Naive thymus-derived CD4-positive, alpha-beta T cell (primary cell): ENCODE results near the gene CCL2. TPM values are rescaled to one million over a fixed set of nuclear protein-coding genes. Genes with fewer than 3 reads are reported as not detected.

Source experiments
- ATAC-seq: fragments of 150-1000 bp; cut with Tn5 transposase; 2 replicates; pipeline ENCODE4 v1.10.0; 2021; ENCODE audit warnings: mild to moderate bottlenecking, moderate library complexity
- CTCF ChIA-PET: fragments of 350-600 bp; sonication (Branson Sonifier 250); formaldehyde crosslinking; loops from one replicate; lab custom pipeline; 2021; ENCODE audit warnings: antibody characterized with exemption; lab: Charles Lee
- POLR2A ChIA-PET: fragments of 350-600 bp; sonication (Branson Sonifier 250); formaldehyde crosslinking; loops from one replicate; lab custom pipeline; 2021; ENCODE audit warnings: antibody characterized with exemption, inconsistent platforms; lab: Charles Lee
- DNase-seq, 9 donors: peaks; one replicate each; pipeline versions ENCODE4 v3.0.0 to v3.0.0-alpha.2; 2020 to 2022; ENCODE audit warnings: mixed read lengths in 1 of 9
- H3K27ac ChIP-seq: one replicate; pipeline ENCODE4 v1.7.0; 2013; ENCODE audit warnings: mild to moderate bottlenecking, low read depth, low read length, moderate library complexity
- H3K27me3 ChIP-seq, 2 donors: one replicate each; pipeline ENCODE4 v1.7.0; 2013; ENCODE audit warnings: low read length in 2 of 2, mild to moderate bottlenecking in 2 of 2, moderate library complexity in 2 of 2; ENCODE audit not compliant: control insufficient read depth in 2 of 2, insufficient read depth in 2 of 2
- H3K36me3 ChIP-seq, 3 experiments: 1 replicate in 2 of 3; 2 replicates in 1 of 3; pipeline ENCODE4 v1.7.0; 2013; ENCODE audit warnings: low read length in 3 of 3, mild to moderate bottlenecking in 3 of 3, moderate library complexity in 1 of 3; ENCODE audit not compliant: insufficient read depth in 3 of 3, control insufficient read depth in 2 of 3
- H3K4me1 ChIP-seq, 2 donors: one replicate each; pipeline ENCODE4 v1.7.0; 2013; ENCODE audit warnings: low read length in 2 of 2, mild to moderate bottlenecking in 2 of 2, moderate library complexity in 1 of 2; ENCODE audit not compliant: control insufficient read depth in 2 of 2, insufficient read depth in 2 of 2
- H3K4me3 ChIP-seq: 2 replicates; pipeline ENCODE4 v1.7.0; 2013; ENCODE audit warnings: mild to moderate bottlenecking, low read length
- H3K9me3 ChIP-seq, 3 experiments: 1 replicate in 2 of 3; 2 replicates in 1 of 3; pipeline ENCODE4 v1.7.0; 2013; ENCODE audit warnings: low read length in 3 of 3; ENCODE audit not compliant: control insufficient read depth in 2 of 3
- H3K27ac Mint-ChIP-seq, 9 donors: one replicate each; pipeline ENCODE4 v1.8.0; 2020 to 2022; ENCODE audit warnings: mixed read lengths in 9 of 9, mild to moderate bottlenecking in 8 of 9, moderate library complexity in 5 of 9, inconsistent platforms in 2 of 9
- H3K27me3 Mint-ChIP-seq, 5 donors: one replicate each; pipeline ENCODE4 v1.8.0; 2021 to 2022; ENCODE audit warnings: mixed read lengths in 5 of 5, mild to moderate bottlenecking in 1 of 5
- H3K36me3 Mint-ChIP-seq, 5 donors: one replicate each; pipeline ENCODE4 v1.8.0; 2020 to 2022; ENCODE audit warnings: mixed read lengths in 5 of 5, mild to moderate bottlenecking in 3 of 5, inconsistent platforms in 1 of 5
- H3K4me1 Mint-ChIP-seq, 7 donors: one replicate each; pipeline ENCODE4 v1.8.0; 2020 to 2022; ENCODE audit warnings: mixed read lengths in 7 of 7, mild to moderate bottlenecking in 3 of 7, inconsistent platforms in 1 of 7
- H3K4me3 Mint-ChIP-seq, 10 donors: one replicate each; pipeline ENCODE4 v1.8.0; 2020 to 2022; ENCODE audit warnings: mild to moderate bottlenecking in 10 of 10, mixed read lengths in 10 of 10, moderate library complexity in 6 of 10, inconsistent platforms in 2 of 10
- H3K9me3 Mint-ChIP-seq, 11 donors: one replicate each; pipeline ENCODE4 v1.8.0; 2020 to 2022; ENCODE audit warnings: mixed read lengths in 11 of 11, mild to moderate bottlenecking in 4 of 11, inconsistent platforms in 1 of 11, moderate library complexity in 1 of 11
- intact Hi-C, 2 donors: fragments of 100-400 bp; cut with micrococcal nuclease; formaldehyde crosslinking; loops; one replicate each; pipeline ENCODE4 v1.15.1; 2023
- polyA plus RNA-seq, 2 donors: library from polyadenylated mRNA; unstranded; fragments of 300-500 nt; fragmentation: Illumina TruSeq; gene quantifications; one replicate each; pipeline ENCODE4 v1.2.3, GENCODE V29; 2021
- total RNA-seq, 6 experiments: library from RNA in 5 of 6; stranded (reverse) in 5 of 6; gene quantifications; 1 replicate in 5 of 6; 2 replicates in 1 of 6; pipeline ENCODE4 v1.2.3 and lab custom pipeline; 2021 to 2026

Gene CCL2
- total and polyA plus RNA-seq, 7 experiments from 2014 or later: 0.31 to 13.6 (median 10.4) TPM; not detected in 4

GRCh38 chr17:34252444-34253138 lies 2.5 kb upstream of the CCL2 start:
- Histone ChIP-seq H3K27me3 (no peaks in the 10 kb centered on the region), H3K36me3 (no peaks in the 10 kb centered on the region), H3K4me3 (no peak overlapping the region), H3K27ac (no peak overlapping the region), H3K9me3 (no peaks in the 10 kb centered on the region), H3K4me1 (no peaks in the 10 kb centered on the region)
- intact Hi-C loops: no loop called here
- ATAC-seq (no peak), DNase-seq (no peak)
- Mint-ChIP-seq H3K4me3 (no peak overlapping the region), H3K27ac (no peak overlapping the region), H3K27me3 (peaks cover 27 to 55% (median 43%) of the 10 kb centered on the region in 5 donors), H3K36me3 (no peaks in the 10 kb centered on the region), H3K4me1 (peaks cover 0 to 7% (median 0%) of the 10 kb centered on the region in 7 donors), H3K9me3 (peaks cover 0 to 1% (median 0%) of the 10 kb centered on the region in 11 donors)
- POLR2A ChIA-PET: no interaction called here
- CTCF ChIA-PET: no interaction called here

GRCh38 chr17:34253139-34253525 lies 2.0 kb upstream of the CCL2 start:
- no peak for DNase-seq
- Mint-ChIP-seq H3K27me3 (peaks cover 27 to 56% (median 45%) of the 10 kb centered on the region in 5 donors), H3K9me3 (peaks cover 0 to 1% (median 0%) of the 10 kb centered on the region in 11 donors), H3K4me1 (peaks cover 0 to 7% (median 0%) of the 10 kb centered on the region in 7 donors), H3K27ac (no peak overlapping the region), H3K4me3 (no peak overlapping the region), H3K36me3 (no peaks in the 10 kb centered on the region)
- no peaks in the 10 kb centered on the region for H3K9me3 ChIP-seq
- H3K4me3 ChIP-seq: no peak overlapping the region
- ChIA-PET POLR2A (no interaction called here), CTCF (no interaction called here)
- no peak overlapping the region for H3K27ac ChIP-seq
- H3K36me3 ChIP-seq: no peaks in the 10 kb centered on the region
- H3K27me3 ChIP-seq: no peaks in the 10 kb centered on the region
- intact Hi-C loops: no loop called here
- no peaks in the 10 kb centered on the region for H3K4me1 ChIP-seq
- no peak for ATAC-seq

- no peak for ATAC-seq
- Mint-ChIP-seq H3K27ac (no peak overlapping the region), H3K4me1 (peaks cover 0 to 6% (median 0%) of the 10 kb centered on the region in 7 donors), H3K36me3 (no peaks in the 10 kb centered on the region), H3K27me3 (peaks cover 35 to 56% (median 49%) of the 10 kb centered on the region in 5 donors), H3K4me3 (no peak overlapping the region), H3K9me3 (peaks cover 0 to 1% (median 0%) of the 10 kb centered on the region in 11 donors)
- intact Hi-C loops: no loop called here
- no peak for DNase-seq
- no peak overlapping the region for H3K27ac ChIP-seq
- H3K36me3 ChIP-seq: no peaks in the 10 kb centered on the region
- POLR2A ChIA-PET: no interaction called here
- CTCF ChIA-PET: no interaction called here
- H3K4me1 ChIP-seq: no peaks in the 10 kb centered on the region
- H3K27me3 ChIP-seq: no peaks in the 10 kb centered on the region
- H3K4me3 ChIP-seq: no peak overlapping the region
- H3K9me3 ChIP-seq: no peaks in the 10 kb centered on the region
These were observed 939 bp upstream of the CCL2 start for GRCh38 chr17:34254146-34254545.

GRCh38 chr17:34255381-34255732 lies 272 bp downstream of the CCL2 start:
- DNase-seq (no peak), ATAC-seq (no peak)
- H3K4me3 ChIP-seq: no peak overlapping the region
- no peak overlapping the region for H3K27ac ChIP-seq
- no peaks in the 10 kb centered on the region for H3K36me3 ChIP-seq
- H3K27me3 ChIP-seq: no peaks in the 10 kb centered on the region
- ChIA-PET CTCF (no interaction called here), POLR2A (no interaction called here)
- no peaks in the 10 kb centered on the region for H3K36me3 Mint-ChIP-seq
- H3K4me1 ChIP-seq: no peaks in the 10 kb centered on the region
- H3K9me3 ChIP-seq: no peaks in the 10 kb centered on the region
- intact Hi-C loops: no loop called here
- no peaks in the 10 kb centered on the region for H3K9me3 Mint-ChIP-seq
- peaks cover 0 to 10% (median 0%) of the 10 kb centered on the region in 7 donors for H3K4me1 Mint-ChIP-seq
- H3K27me3 Mint-ChIP-seq: peaks cover 35 to 62% (median 50%) of the 10 kb centered on the region in 5 donors
- no peak overlapping the region for H3K27ac Mint-ChIP-seq
- no peak overlapping the region for H3K4me3 Mint-ChIP-seq

GRCh38 chr17:34255841-34256240 lies 756 bp downstream of the CCL2 start:
- Mint-ChIP-seq H3K27me3 (peaks cover 34 to 61% (median 49%) of the 10 kb centered on the region in 5 donors), H3K4me1 (peaks cover 0 to 10% (median 0%) of the 10 kb centered on the region in 7 donors), H3K36me3 (no peaks in the 10 kb centered on the region), H3K9me3 (no peaks in the 10 kb centered on the region), H3K27ac (no peak overlapping the region), H3K4me3 (no peak overlapping the region)
- no peak for DNase-seq
- no peaks in the 10 kb centered on the region for H3K4me1 ChIP-seq
- ChIA-PET CTCF (no interaction called here), POLR2A (no interaction called here)
- ATAC-seq: no peak
- no peaks in the 10 kb centered on the region for H3K36me3 ChIP-seq
- intact Hi-C loops: no loop called here
- H3K4me3 ChIP-seq: no peak overlapping the region
- no peaks in the 10 kb centered on the region for H3K9me3 ChIP-seq
- H3K27me3 ChIP-seq: no peaks in the 10 kb centered on the region
- H3K27ac ChIP-seq: no peak overlapping the region

GRCh38 chr17:34257299-34257985 lies 2.4 kb downstream of the CCL2 start:
- no peak overlapping the region for H3K4me3 ChIP-seq
- peaks cover 0 to 18% (median 0%) of the 10 kb centered on the region in 7 donors for H3K4me1 Mint-ChIP-seq
- H3K4me3 Mint-ChIP-seq: no peak overlapping the region
- no peak overlapping the region for H3K27ac Mint-ChIP-seq
- no peak for ATAC-seq
- peaks cover 26 to 49% (median 45%) of the 10 kb centered on the region in 5 donors for H3K27me3 Mint-ChIP-seq
- H3K36me3 Mint-ChIP-seq: no peaks in the 10 kb centered on the region
- no peak for DNase-seq
- H3K27ac ChIP-seq: no peak overlapping the region
- ChIA-PET POLR2A (no interaction called here), CTCF (no interaction called here)
- H3K9me3 Mint-ChIP-seq: peaks cover 0 to 3% (median 0%) of the 10 kb centered on the region in 11 donors
- intact Hi-C loops: no loop called here
- no peaks in the 10 kb centered on the region for H3K4me1 ChIP-seq
- H3K9me3 ChIP-seq: no peaks in the 10 kb centered on the region
- no peaks in the 10 kb centered on the region for H3K36me3 ChIP-seq
- no peaks in the 10 kb centered on the region for H3K27me3 ChIP-seq

- H3K27me3 Mint-ChIP-seq: peaks cover 27 to 44% (median 41%) of the 10 kb centered on the region in 5 donors
- no peaks in the 10 kb centered on the region for H3K9me3 ChIP-seq
These were observed 2.9 kb downstream of the CCL2 start for GRCh38 chr17:34257986-34258326.

More at GRCh38 chr17:34257986-34258326, 2.9 kb downstream of the CCL2 start:
- CTCF ChIA-PET: no interaction called here
- Histone ChIP-seq H3K4me1 (no peaks in the 10 kb centered on the region), H3K36me3 (no peaks in the 10 kb centered on the region), H3K27ac (no peak overlapping the region), H3K4me3 (no peak overlapping the region), H3K27me3 (no peaks in the 10 kb centered on the region)
- intact Hi-C loops: no loop called here
- no peak overlapping the region for H3K27ac Mint-ChIP-seq
- no peak overlapping the region for H3K4me3 Mint-ChIP-seq
- POLR2A ChIA-PET: no interaction called here
- H3K36me3 Mint-ChIP-seq: no peaks in the 10 kb centered on the region
- ATAC-seq (no peak), DNase-seq (no peak)
- peaks cover 0 to 3% (median 0%) of the 10 kb centered on the region in 11 donors for H3K9me3 Mint-ChIP-seq
- H3K4me1 Mint-ChIP-seq: peaks cover 0 to 18% (median 0%) of the 10 kb centered on the region in 7 donors
